SK-N-SH (cell line): ENCODE results near the gene PRRC2B. TPM values are rescaled to one million over a fixed set of nuclear protein-coding genes. Genes with fewer than 3 reads are reported as not detected.

Source experiments
- CTCF ChIA-PET: fragments of 300-600, 350-600 bp; formaldehyde crosslinking; extraction: SDS; loops from one replicate; lab custom pipeline; 2021; lab: Yijun Ruan, JAX
- POLR2A ChIA-PET: fragments of 350-600 bp; sonication (Branson Sonifier 250); formaldehyde crosslinking; extraction: SDS; loops from one replicate; lab custom pipeline; 2020; ENCODE audit warnings: antibody characterized with exemption, inconsistent platforms; lab: Yijun Ruan, JAX
- DNase-seq: peaks from one replicate; pipeline ENCODE4 v3.0.0; 2012
- H2AFZ ChIP-seq: fragments of 200-600 bp; sonication (generic); 2 replicates; pipeline ENCODE4 v1.8.1; 2016; ENCODE audit warnings: antibody characterized with exemption, mild to moderate bottlenecking, low read depth
- H3F3A ChIP-seq: fragments of 200-600 bp; sonication (generic); replicated peaks from 2 replicates; pipeline ENCODE3; 2016; ENCODE audit warnings: antibody characterized with exemption, mild to moderate bottlenecking; ENCODE audit not compliant: insufficient read depth
- H3K27ac ChIP-seq, 2 experiments: fragments of 200-500 bp in 1 of 2; fragments of 200-600 bp in 1 of 2; sonication (Bioruptor generic) in 1 of 2; sonication (generic), shearing (Covaris generic) in 1 of 2; 2 replicates each; pipeline versions ENCODE4 v1.5.1 to v1.6.1; 2014 to 2016; ENCODE audit warnings: low read depth in 2 of 2, inconsistent platforms in 1 of 2, low read length in 1 of 2, mild to moderate bottlenecking in 1 of 2, mixed read lengths in 1 of 2
- H3K27me3 ChIP-seq: fragments of 200-600 bp; sonication (generic), shearing (Covaris generic); 2 replicates; pipeline ENCODE4 v1.6.1; 2016; ENCODE audit warnings: mixed run types; ENCODE audit not compliant: insufficient read depth
- H3K36me3 ChIP-seq, 2 experiments: fragments of 200-500 bp in 1 of 2; fragments of 200-600 bp in 1 of 2; sonication (Bioruptor generic) in 1 of 2; sonication (generic) in 1 of 2; replicated peaks in 1 of 2; 2 replicates each; pipeline versions ENCODE3 to v1.5.1; 2014 to 2016; ENCODE audit warnings: low read length in 1 of 2, mild to moderate bottlenecking in 1 of 2; ENCODE audit not compliant: insufficient read depth in 2 of 2, control insufficient read depth in 1 of 2
- H3K4me1 ChIP-seq, 2 experiments: fragments of 200-500 bp in 1 of 2; fragments of 200-600 bp in 1 of 2; sonication (Bioruptor generic) in 1 of 2; sonication (generic), shearing (Covaris generic) in 1 of 2; 2 replicates each; pipeline versions ENCODE4 v1.5.1 to v1.6.1; 2014 to 2016; ENCODE audit warnings: low read depth in 1 of 2, low read length in 1 of 2, mixed run types in 1 of 2; ENCODE audit not compliant: insufficient read depth in 2 of 2, control insufficient read depth in 1 of 2
- H3K4me2 ChIP-seq: fragments of 200-600 bp; sonication (generic), shearing (Covaris generic); 2 replicates; pipeline ENCODE4 v1.6.1; 2017; ENCODE audit warnings: mixed run types
- H3K4me3 ChIP-seq, 2 experiments: fragments of 200-500 bp in 1 of 2; fragments of 200-600 bp in 1 of 2; sonication (Bioruptor generic) in 1 of 2; sonication (generic), shearing (Covaris generic) in 1 of 2; 2 replicates each; pipeline versions ENCODE4 v1.5.1 to v1.8.1; 2014 to 2016; ENCODE audit warnings: low read depth in 2 of 2, inconsistent platforms in 1 of 2, low read length in 1 of 2, mild to moderate bottlenecking in 1 of 2, mixed read lengths in 1 of 2, moderate library complexity in 1 of 2
- H3K79me2 ChIP-seq: fragments of 200-600 bp; sonication (generic); 2 replicates; pipeline ENCODE4 v1.8.1; 2017; ENCODE audit warnings: mild to moderate bottlenecking; ENCODE audit not compliant: insufficient read depth
- H3K9ac ChIP-seq: fragments of 200-600 bp; sonication (generic); 2 replicates; pipeline ENCODE4 v1.6.1; 2017; ENCODE audit warnings: mixed run types
- H3K9me2 ChIP-seq: fragments of 200-600 bp; sonication (generic); 2 replicates; pipeline ENCODE4 v1.6.1; 2017; ENCODE audit warnings: mixed run types
- H3K9me3 ChIP-seq: fragments of 200-600 bp; sonication (generic); 2 replicates; pipeline ENCODE4 v1.6.1; 2017; ENCODE audit warnings: mixed run types, mild to moderate bottlenecking, moderate library complexity
- H4K20me1 ChIP-seq: fragments of 200-600 bp; sonication (generic); 2 replicates; pipeline ENCODE4 v1.6.1; 2017; ENCODE audit warnings: mild to moderate bottlenecking, mixed run types; ENCODE audit not compliant: insufficient read depth
- JUND ChIP-seq: IDR thresholded peaks from 2 replicates; pipeline ENCODE4 v1.4.0; 2012
- MAX ChIP-seq: IDR thresholded peaks from 2 replicates; pipeline ENCODE4 v1.4.0; 2012; ENCODE audit warnings: low read depth
- PBX3 ChIP-seq: IDR thresholded peaks from 2 replicates; pipeline ENCODE4; 2012
- RAD21 ChIP-seq: IDR thresholded peaks from 2 replicates; pipeline ENCODE4 v1.6.1; 2012; ENCODE audit warnings: mild to moderate bottlenecking, low read length
- RFX5 ChIP-seq: IDR thresholded peaks from 2 replicates; pipeline ENCODE4 v1.6.1; 2012; ENCODE audit warnings: mild to moderate bottlenecking, improper control_type of control experiment, low read length
- RXRA ChIP-seq: IDR thresholded peaks from 2 replicates; pipeline ENCODE4 v1.4.0; 2012; ENCODE audit warnings: low read depth, mild to moderate bottlenecking, borderline replicate concordance
- SIN3A ChIP-seq: IDR thresholded peaks from 2 replicates; pipeline ENCODE4 v1.6.1; 2012; ENCODE audit warnings: low read depth, mild to moderate bottlenecking, low read length, moderate library complexity, borderline replicate concordance
- TAF1 ChIP-seq: IDR thresholded peaks from 2 replicates; pipeline ENCODE4 v1.6.1; 2012; ENCODE audit warnings: low read depth, mild to moderate bottlenecking, low read length, moderate library complexity, borderline replicate concordance
- TCF12 ChIP-seq: IDR thresholded peaks from 2 replicates; pipeline ENCODE4 v1.4.0; 2012
- ZBTB33 ChIP-seq: IDR thresholded peaks from 2 replicates; pipeline ENCODE4 v1.4.0; 2012; ENCODE audit warnings: low read depth, borderline replicate concordance
- WGBS: methylation state at CpG from one replicate; pipeline ENCODE4 v1.1.6; 2017; ENCODE audit warnings: low lambda C conversion rate; 5-methylcytosine and 5-hydroxymethylcytosine counted together
- polyA plus RNA-seq, 3 experiments: library from polyadenylated mRNA; depleted of rRNA; stranded (reverse); fragments of >200 nt; gene quantifications; 2 replicates each; pipeline ENCODE4 v1.2.3, GENCODE V29; 2012
- TF ChIP-seq, protein P1 (sequence below): IDR thresholded peaks from 2 replicates; pipeline ENCODE4 v1.6.1; 2012; ENCODE audit warnings: mild to moderate bottlenecking, low read depth, low read length, moderate library complexity
- TF ChIP-seq, protein P2 (sequence below): fragments of 150-350 bp; IDR thresholded peaks from 2 replicates; pipeline ENCODE4 v1.6.1; 2017; ENCODE audit warnings: antibody characterized with exemption, low read length, low read depth, borderline replicate concordance
- TF ChIP-seq, protein P3 (sequence below): fragments of 200-600 bp; sonication (generic); IDR thresholded peaks from 2 replicates; pipeline ENCODE4 v1.6.1; 2017; ENCODE audit warnings: antibody characterized with exemption, mild to moderate bottlenecking, moderate library complexity

Gene PRRC2B
- polyA plus RNA-seq, 1 of the 3 experiments (the other 2 are of a cell fraction), result 26.3 TPM

DNA sequence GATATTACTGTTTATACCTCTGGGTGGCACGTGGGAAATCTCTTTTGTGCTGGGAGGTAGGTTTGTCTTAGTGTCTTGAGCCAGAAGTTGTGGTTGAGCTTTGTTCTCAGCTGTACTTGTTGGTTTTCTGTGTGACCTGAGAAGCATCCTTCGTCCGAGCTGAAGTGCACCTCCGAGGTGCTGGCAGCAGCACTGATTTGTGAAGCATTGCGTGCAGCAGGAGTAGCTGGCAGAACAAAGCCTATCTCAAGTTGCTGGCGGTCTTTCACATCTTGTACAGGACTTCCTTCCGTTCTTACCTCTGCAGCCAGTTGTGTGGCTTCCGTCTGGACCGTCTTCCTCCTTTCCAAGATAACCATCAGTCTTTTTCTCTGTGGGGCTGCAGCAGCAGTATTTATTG is 4.3 kb downstream of the PRRC2B start:
- Histone ChIP-seq H3K27ac (peak overlapping the region; percentile 17 to 80; a peak in 2 of 4 replicates), H3K36me3 (peaks cover 0 to 6% of the 10 kb centered on the region in 2 experiments), H3K9me3 (no peaks in the 10 kb centered on the region), H2AFZ (no peak overlapping the region), H3F3A (peaks cover 16% of the 10 kb centered on the region), H3K4me1 (peaks cover 39 to 46% of the 10 kb centered on the region in 2 experiments), H3K4me3 (peak overlapping the region in 1 of 2 experiments; percentile 35; a peak in 1 of 4 replicates), H3K9ac (0 out of 2 replicates have a peak overlapping the region, but pooled peaks have one; percentile 93), H3K79me2 (peaks cover 87% of the 10 kb centered on the region), H3K4me2 (peak overlapping the region; percentile 95; the same call in 1 of the 2 replicates), H3K27me3 (no peaks in the 10 kb centered on the region), H4K20me1 (peaks cover 85% of the 10 kb centered on the region), H3K9me2 (no peaks in the 10 kb centered on the region)
- DNase-seq, result no peak
- ChIA-PET POLR2A (interaction anchor here (1.2 to 1.8 kb wide), 2 partner anchors 25 to 41 kb away, joined by 3 to 6 read pairs; no protein-coding TSS in a partner anchor), CTCF (interaction anchor here (1.3 kb wide), 1 partner anchor 9 kb away, joined by 3 read pairs; no protein-coding TSS in a partner anchor)
- TF ChIP-seq TAF1 (no peak), PBX3 (0 out of 2 replicates have a peak, but pooled peaks have one; percentile 29)
- WGBS, result 74% methylated on average over 9 of the region's 9 CpGs

GRCh38 chr9:131399972-131400371 is 6.1 kb downstream of the PRRC2B start:
- H3K4me1 ChIP-seq, result peaks cover 39 to 51% of the 10 kb centered on the region in 2 experiments
- POLR2A ChIA-PET, result interaction anchor here (0.6 kb wide), 1 partner anchor 28 kb away, joined by 3 read pairs; no protein-coding TSS in a partner anchor
- TF ChIP-seq JUND (no peak), SIN3A (no peak), PBX3 (no peak), ZBTB33 (no peak), RAD21 (no peak), MAX (no peak), TCF12 (no peak), RXRA (no peak), RFX5 (no peak)
- TF ChIP-seq, protein P1, sequence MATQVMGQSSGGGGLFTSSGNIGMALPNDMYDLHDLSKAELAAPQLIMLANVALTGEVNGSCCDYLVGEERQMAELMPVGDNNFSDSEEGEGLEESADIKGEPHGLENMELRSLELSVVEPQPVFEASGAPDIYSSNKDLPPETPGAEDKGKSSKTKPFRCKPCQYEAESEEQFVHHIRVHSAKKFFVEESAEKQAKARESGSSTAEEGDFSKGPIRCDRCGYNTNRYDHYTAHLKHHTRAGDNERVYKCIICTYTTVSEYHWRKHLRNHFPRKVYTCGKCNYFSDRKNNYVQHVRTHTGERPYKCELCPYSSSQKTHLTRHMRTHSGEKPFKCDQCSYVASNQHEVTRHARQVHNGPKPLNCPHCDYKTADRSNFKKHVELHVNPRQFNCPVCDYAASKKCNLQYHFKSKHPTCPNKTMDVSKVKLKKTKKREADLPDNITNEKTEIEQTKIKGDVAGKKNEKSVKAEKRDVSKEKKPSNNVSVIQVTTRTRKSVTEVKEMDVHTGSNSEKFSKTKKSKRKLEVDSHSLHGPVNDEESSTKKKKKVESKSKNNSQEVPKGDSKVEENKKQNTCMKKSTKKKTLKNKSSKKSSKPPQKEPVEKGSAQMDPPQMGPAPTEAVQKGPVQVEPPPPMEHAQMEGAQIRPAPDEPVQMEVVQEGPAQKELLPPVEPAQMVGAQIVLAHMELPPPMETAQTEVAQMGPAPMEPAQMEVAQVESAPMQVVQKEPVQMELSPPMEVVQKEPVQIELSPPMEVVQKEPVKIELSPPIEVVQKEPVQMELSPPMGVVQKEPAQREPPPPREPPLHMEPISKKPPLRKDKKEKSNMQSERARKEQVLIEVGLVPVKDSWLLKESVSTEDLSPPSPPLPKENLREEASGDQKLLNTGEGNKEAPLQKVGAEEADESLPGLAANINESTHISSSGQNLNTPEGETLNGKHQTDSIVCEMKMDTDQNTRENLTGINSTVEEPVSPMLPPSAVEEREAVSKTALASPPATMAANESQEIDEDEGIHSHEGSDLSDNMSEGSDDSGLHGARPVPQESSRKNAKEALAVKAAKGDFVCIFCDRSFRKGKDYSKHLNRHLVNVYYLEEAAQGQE, result no peak
- TF ChIP-seq, protein P2, sequence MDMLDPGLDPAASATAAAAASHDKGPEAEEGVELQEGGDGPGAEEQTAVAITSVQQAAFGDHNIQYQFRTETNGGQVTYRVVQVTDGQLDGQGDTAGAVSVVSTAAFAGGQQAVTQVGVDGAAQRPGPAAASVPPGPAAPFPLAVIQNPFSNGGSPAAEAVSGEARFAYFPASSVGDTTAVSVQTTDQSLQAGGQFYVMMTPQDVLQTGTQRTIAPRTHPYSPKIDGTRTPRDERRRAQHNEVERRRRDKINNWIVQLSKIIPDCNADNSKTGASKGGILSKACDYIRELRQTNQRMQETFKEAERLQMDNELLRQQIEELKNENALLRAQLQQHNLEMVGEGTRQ, result no peak
- TF ChIP-seq, protein P3, sequence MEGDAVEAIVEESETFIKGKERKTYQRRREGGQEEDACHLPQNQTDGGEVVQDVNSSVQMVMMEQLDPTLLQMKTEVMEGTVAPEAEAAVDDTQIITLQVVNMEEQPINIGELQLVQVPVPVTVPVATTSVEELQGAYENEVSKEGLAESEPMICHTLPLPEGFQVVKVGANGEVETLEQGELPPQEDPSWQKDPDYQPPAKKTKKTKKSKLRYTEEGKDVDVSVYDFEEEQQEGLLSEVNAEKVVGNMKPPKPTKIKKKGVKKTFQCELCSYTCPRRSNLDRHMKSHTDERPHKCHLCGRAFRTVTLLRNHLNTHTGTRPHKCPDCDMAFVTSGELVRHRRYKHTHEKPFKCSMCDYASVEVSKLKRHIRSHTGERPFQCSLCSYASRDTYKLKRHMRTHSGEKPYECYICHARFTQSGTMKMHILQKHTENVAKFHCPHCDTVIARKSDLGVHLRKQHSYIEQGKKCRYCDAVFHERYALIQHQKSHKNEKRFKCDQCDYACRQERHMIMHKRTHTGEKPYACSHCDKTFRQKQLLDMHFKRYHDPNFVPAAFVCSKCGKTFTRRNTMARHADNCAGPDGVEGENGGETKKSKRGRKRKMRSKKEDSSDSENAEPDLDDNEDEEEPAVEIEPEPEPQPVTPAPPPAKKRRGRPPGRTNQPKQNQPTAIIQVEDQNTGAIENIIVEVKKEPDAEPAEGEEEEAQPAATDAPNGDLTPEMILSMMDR, result no peak

More at GRCh38 chr9:131399972-131400371, 6.1 kb downstream of the PRRC2B start:
- DNase-seq, result no peak
- no peak overlapping the region for H3K4me3 ChIP-seq
- no peaks in the 10 kb centered on the region for H3K27me3 ChIP-seq
- no peak overlapping the region; the same call in 1 of the 2 replicates for H3K4me2 ChIP-seq
- 96% methylated on average over 7 of the region's 7 CpGs for WGBS
- no peaks in the 10 kb centered on the region for H3K9me3 ChIP-seq
- H3K27ac ChIP-seq, result no peak overlapping the region
- H2AFZ ChIP-seq, result no peak overlapping the region
- peaks cover 0 to 14% of the 10 kb centered on the region in 2 experiments for H3K36me3 ChIP-seq
- H3K9me2 ChIP-seq, result no peaks in the 10 kb centered on the region
- peaks cover 100% of the 10 kb centered on the region for H3K79me2 ChIP-seq
- H4K20me1 ChIP-seq, result peaks cover 100% of the 10 kb centered on the region
- H3K9ac ChIP-seq, result no peak overlapping the region
- H3F3A ChIP-seq, result peaks cover 21% of the 10 kb centered on the region
- CTCF ChIA-PET, result interaction anchor here (1.1 kb wide), 1 partner anchor 19 kb away, joined by 3 read pairs; no protein-coding TSS in a partner anchor
